IMR-90 (cell line): ENCODE results near the gene GUCY1B1. TPM values are rescaled to one million over a fixed set of nuclear protein-coding genes. Genes with fewer than 3 reads are reported as not detected.

Experiments used
- ATAC-seq: fragments of 200-7000 bp; cut with Tn5 transposase; 2 replicates; pipeline ENCODE4 v1.9.1; 2020; ENCODE audit warnings: low read depth, mild to moderate bottlenecking, moderate library complexity
- BruUV-seq: library from RNA; stranded (reverse); fragments of 400-500 nt; replicated peaks from 2 replicates; lab custom pipeline; 2021; lab: Mats Ljungman, UMichigan
- CTCF ChIA-PET: fragments of 300-600 bp; formaldehyde crosslinking; extraction: SDS; loops from one replicate; lab custom pipeline; 2021; ENCODE audit warnings: antibody characterized with exemption; lab: Yijun Ruan, JAX
- POLR2A ChIA-PET: fragments of 300-600 bp; sonication (Branson Sonifier 250); formaldehyde crosslinking; loops from one replicate; lab custom pipeline; 2022; ENCODE audit warnings: antibody characterized with exemption; ENCODE audit not compliant: unreplicated experiment; lab: Charles Lee
- DNase-seq: peaks from one replicate; pipeline ENCODE4 v3.0.0; 2013
- H2AFZ ChIP-seq: replicated peaks from 2 replicates; pipeline ENCODE3; 2013; ENCODE audit warnings: low read length, mild to moderate bottlenecking; ENCODE audit not compliant: poor library complexity
- H2AK5ac ChIP-seq: 2 replicates; pipeline ENCODE4 v1.6.1; 2013; ENCODE audit warnings: low read depth, low read length, inconsistent platforms
- H2AK9ac ChIP-seq: replicated peaks from 2 replicates; pipeline ENCODE3; 2013; ENCODE audit warnings: mild to moderate bottlenecking, low read depth, low read length, moderate library complexity; ENCODE audit not compliant: poor library complexity
- H2BK120ac ChIP-seq: 2 replicates; pipeline ENCODE4 v1.6.1; 2013; ENCODE audit warnings: low read depth, low read length, inconsistent platforms
- H2BK15ac ChIP-seq: 3 replicates; pipeline ENCODE4 v1.6.1; 2013; ENCODE audit warnings: low read depth, low read length, inconsistent platforms
- H2BK20ac ChIP-seq: 2 replicates; pipeline ENCODE4 v1.6.1; 2013; ENCODE audit warnings: low read depth, mild to moderate bottlenecking, inconsistent platforms, low read length, moderate library complexity
- H2BK5ac ChIP-seq: 2 replicates; pipeline ENCODE4 v1.6.1; 2013; ENCODE audit warnings: mild to moderate bottlenecking, low read depth, low read length, inconsistent platforms; ENCODE audit not compliant: poor library complexity, severe bottlenecking
- H3K14ac ChIP-seq: replicated peaks from 2 replicates; pipeline ENCODE4 v1.6.1; 2013; ENCODE audit warnings: low read depth, low read length, inconsistent platforms
- H3K18ac ChIP-seq: 2 replicates; pipeline ENCODE4 v1.6.1; 2013; ENCODE audit warnings: low read depth, low read length, control low read depth
- H3K23ac ChIP-seq: 2 replicates; pipeline ENCODE4 v1.6.1; 2013; ENCODE audit warnings: low read depth, low read length, inconsistent platforms
- H3K27ac ChIP-seq: 2 replicates; pipeline ENCODE4 v1.5.1; 2013; ENCODE audit warnings: mild to moderate bottlenecking, control low read depth, low read length; ENCODE audit not compliant: insufficient read depth
- H3K27me3 ChIP-seq: 2 replicates; pipeline ENCODE4 v1.6.1; 2013; ENCODE audit warnings: low read length; ENCODE audit not compliant: control insufficient read depth, insufficient read depth
- H3K36me3 ChIP-seq: 2 replicates; pipeline ENCODE4 v1.6.1; 2013; ENCODE audit warnings: low read length, mixed read lengths; ENCODE audit not compliant: control insufficient read depth, insufficient read depth
- H3K4ac ChIP-seq: 2 replicates; pipeline ENCODE4 v1.6.1; 2013; ENCODE audit warnings: low read depth, low read length, inconsistent platforms
- H3K4me1 ChIP-seq: 2 replicates; pipeline ENCODE4 v1.6.1; 2013; ENCODE audit warnings: low read length, mixed read lengths; ENCODE audit not compliant: control insufficient read depth, insufficient read depth
- H3K4me2 ChIP-seq: 2 replicates; pipeline ENCODE4 v1.6.1; 2013; ENCODE audit warnings: low read depth, mild to moderate bottlenecking, control low read depth, low read length, moderate library complexity
- H3K4me3 ChIP-seq: 2 replicates; pipeline ENCODE4 v1.5.1; 2013; ENCODE audit warnings: low read depth, mild to moderate bottlenecking, control low read depth, low read length, moderate library complexity; ENCODE audit not compliant: insufficient read depth
- H3K56ac ChIP-seq: 2 replicates; pipeline ENCODE4 v1.6.1; 2013; ENCODE audit warnings: low read length, inconsistent platforms; ENCODE audit not compliant: insufficient read depth; ENCODE audit errors: extremely low read depth
- H3K79me1 ChIP-seq, 2 experiments: 2 replicates each; pipeline ENCODE4 v1.6.1; 2013; ENCODE audit warnings: low read length in 2 of 2, inconsistent platforms in 1 of 2, low read depth in 1 of 2
- H3K9ac ChIP-seq: 2 replicates; pipeline ENCODE4 v1.6.1; 2013; ENCODE audit warnings: low read depth, low read length, control low read depth
- H3K9me1 ChIP-seq: 2 replicates; pipeline ENCODE4 v1.6.1; 2013; ENCODE audit warnings: low read length, inconsistent platforms; ENCODE audit not compliant: insufficient read depth
- H3K9me3 ChIP-seq: 2 replicates; pipeline ENCODE4 v1.6.1; 2013; ENCODE audit warnings: low read length; ENCODE audit not compliant: control insufficient read depth, insufficient read depth
- H4K20me1 ChIP-seq: 2 replicates; pipeline ENCODE4 v1.6.1; 2013; ENCODE audit warnings: low read length, inconsistent platforms; ENCODE audit not compliant: insufficient read depth
- H4K5ac ChIP-seq: 2 replicates; pipeline ENCODE4 v1.6.1; 2013; ENCODE audit warnings: mild to moderate bottlenecking, low read depth, low read length, control low read depth
- H4K8ac ChIP-seq, 2 experiments: 2 replicates each; pipeline ENCODE4 v1.6.1; 2013; ENCODE audit warnings: low read depth in 2 of 2, low read length in 2 of 2, control low read depth in 1 of 2, inconsistent platforms in 1 of 2
- H4K91ac ChIP-seq: 2 replicates; pipeline ENCODE4 v1.6.1; 2013; ENCODE audit warnings: low read depth, low read length, inconsistent platforms; ENCODE audit not compliant: insufficient read depth
- CHD1 ChIP-seq: IDR thresholded peaks from 2 replicates; pipeline ENCODE4 v1.6.1; 2012; ENCODE audit warnings: low read depth, low read length, improper control_type of control experiment
- MAFK ChIP-seq: IDR thresholded peaks from 2 replicates; pipeline ENCODE4 v1.6.1; 2012; ENCODE audit warnings: low read depth, low read length, improper control_type of control experiment
- WGBS, 2 experiments: methylation state at CpG; one replicate each; pipeline versions ENCODE4 v1.1.5 to v1.1.7; 2013; ENCODE audit warnings: missing lambda C conversion rate in 2 of 2; ENCODE audit not compliant: insufficient read length in 1 of 2; ENCODE audit errors: extremely low coverage in 2 of 2; 5-methylcytosine and 5-hydroxymethylcytosine counted together
- dilution Hi-C: fragments of 300-500 bp; cut with HindIII; formaldehyde crosslinking; loops from one replicate; pipeline ENCODE4 v1.14.3; 2018; ENCODE audit warnings: low sequenced_read_pairs; ENCODE audit not compliant: unreplicated experiment
- in situ Hi-C: fragments of 300-500 bp; cut with MboI; formaldehyde crosslinking; loops from 3 replicates; pipeline ENCODE4 v1.14.3; 2019; ENCODE audit warnings: low sequenced_read_pairs, inconsistent platforms, mixed read lengths
- intact Hi-C: fragments of 100-400 bp; cut with micrococcal nuclease; formaldehyde crosslinking; loops from 2 replicates; pipeline ENCODE4 v1.10.0; 2022
- polyA plus RNA-seq, 3 experiments: library from polyadenylated mRNA; depleted of rRNA; stranded (reverse); fragments of >200 nt; gene quantifications; 2 replicates each; pipeline ENCODE4 v1.2.3, GENCODE V29; 2012; ENCODE audit warnings: low replicate concordance in 1 of 3
- total RNA-seq: library from RNA; depleted of rRNA; stranded (reverse); fragments of >200 nt; gene quantifications from 2 replicates; pipeline ENCODE4 v1.2.3, GENCODE V29; 2012

Gene GUCY1B1
- total and polyA plus RNA-seq, 2 of the 4 experiments (the other 2 are of a cell fraction) = 2.9 to 3.8 TPM

GRCh38 chr4:155722336-155722735 lies 36.5 kb upstream of the GUCY1B1 start:
- Histone ChIP-seq H3K4me2 (no peak overlapping the region), H2AK9ac (no peak overlapping the region), H3K4me1 (no peaks in the 10 kb centered on the region), H4K8ac (no peak overlapping the region), H3K9ac (no peak overlapping the region), H2BK5ac (no peak overlapping the region), H2BK20ac (no peak overlapping the region), H3K4ac (no peak overlapping the region), H4K20me1 (no peaks in the 10 kb centered on the region), H3K56ac (no peak overlapping the region), H3K36me3 (no peaks in the 10 kb centered on the region), H3K79me1 (no peaks in the 10 kb centered on the region), H4K91ac (no peak overlapping the region), H3K14ac (no peak overlapping the region), H3K23ac (no peak overlapping the region), H2BK120ac (no peak overlapping the region), H3K9me3 (no peaks in the 10 kb centered on the region), H3K4me3 (no peak overlapping the region), H2BK15ac (no peak overlapping the region), H2AK5ac (no peak overlapping the region), H3K27ac (no peak overlapping the region), H3K9me1 (no peaks in the 10 kb centered on the region), H2AFZ (no peak overlapping the region), H3K18ac (no peak overlapping the region), H4K5ac (peak overlapping the region; percentile 31; the same call in 1 of the 2 replicates), H3K27me3 (no peaks in the 10 kb centered on the region; the same call in 1 of the 2 replicates)
- TF ChIP-seq CHD1 (no peak), MAFK (no peak)
- ATAC-seq = no peak
- dilution Hi-C loops (no loop called here), intact Hi-C loops (no loop called here), in situ Hi-C loops (no loop called here)
- no TSS peak for BruUV-seq
- ChIA-PET POLR2A (no interaction called here), CTCF (no interaction called here)
- WGBS, 2 experiments = no CpG with 5 or more reads among the region's 1 CpG
- no peak for DNase-seq
